Lower lobe of right lung (tissue), 2 donors: ENCODE results near the gene CR1. TPM values are rescaled to one million over a fixed set of nuclear protein-coding genes. Genes with fewer than 3 reads are reported as not detected.

Experiments used
- ATAC-seq, 2 donors: fragments of 200-7000 bp; cut with Tn5 transposase; one replicate each; pipeline ENCODE4 v1.9.1; 2020 to 2022; ENCODE audit warnings: mild to moderate bottlenecking in 2 of 2, moderate library complexity in 2 of 2
- DNase-seq: peaks from one replicate; pipeline ENCODE4 v3.0.0-alpha.2; 2020
- H3K27ac ChIP-seq: fragments of 200-600 bp; one replicate; pipeline ENCODE4 v1.8.0; 2022
- H3K27me3 ChIP-seq: fragments of 200-600 bp; one replicate; pipeline ENCODE4 v1.8.0; 2022; ENCODE audit warnings: low read depth
- H3K36me3 ChIP-seq: fragments of 200-600 bp; one replicate; pipeline ENCODE4 v1.8.0; 2022; ENCODE audit warnings: mild to moderate bottlenecking
- H3K4me1 ChIP-seq: fragments of 200-600 bp; one replicate; pipeline ENCODE4 v1.8.0; 2022
- H3K4me3 ChIP-seq: fragments of 200-600 bp; one replicate; pipeline ENCODE4 v1.8.0; 2022; ENCODE audit warnings: mild to moderate bottlenecking
- H3K9me3 ChIP-seq: fragments of 200-600 bp; one replicate; pipeline ENCODE4 v1.8.0; 2022
- intact Hi-C: fragments of 100-400 bp; cut with DNase I; formaldehyde crosslinking; loops from one replicate; pipeline ENCODE4 v1.11.0; 2022
- total RNA-seq: library from RNA; stranded (reverse); fragmentation: NEBNext Ultra II Directional; extraction: Animal tissue kit (Norgen Biotek cat#: 25700); gene quantifications from one replicate; pipeline ENCODE4 v1.2.1, GENCODE V29; 2021
- TF ChIP-seq, protein P1 (sequence below): fragments of 200-600 bp; IDR thresholded peaks from one replicate; pipeline ENCODE4 v1.8.0; 2022; ENCODE audit warnings: antibody characterized with exemption, mild to moderate bottlenecking
- donor health status: DM: no; HTN: yes; CAD: no; lungs with severe emphysema.

CR1 gene
- total RNA-seq, 1 donor from 2014 or later: 21.5 TPM

DNA sequence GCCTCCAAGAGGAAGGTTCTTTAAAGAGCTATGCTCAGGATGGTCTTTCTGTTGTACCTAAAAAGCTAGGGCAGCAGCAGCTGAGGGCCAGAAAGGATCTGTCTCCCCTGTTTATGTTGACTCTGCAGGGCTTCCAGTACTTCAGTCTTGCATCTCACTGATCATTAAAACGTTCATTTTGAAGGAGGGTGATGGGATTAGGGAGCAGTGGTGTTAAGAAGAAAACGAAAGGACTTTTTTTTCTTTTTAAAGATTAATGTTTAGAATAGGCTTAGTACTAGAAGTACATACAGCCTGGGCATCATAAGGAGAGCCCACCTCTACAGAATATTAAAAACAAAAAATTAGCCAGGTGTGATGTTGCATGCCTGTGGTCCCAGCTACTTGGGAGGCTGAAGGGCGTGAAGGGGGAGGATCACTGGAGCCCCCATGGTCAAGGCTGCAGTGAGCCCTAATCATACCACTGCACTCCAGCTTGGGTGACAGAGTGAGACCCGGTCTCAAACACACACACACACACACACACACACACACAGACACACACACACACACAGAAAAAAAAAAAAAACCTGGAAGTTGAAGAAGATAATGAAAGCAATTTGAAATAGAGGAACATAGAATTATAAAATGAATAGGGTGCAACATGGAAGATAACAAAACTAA, 151.8 kb downstream of the CR1 start:
- no peak for DNase-seq
- H3K27me3 ChIP-seq: no peaks in the 10 kb centered on the region
- TF ChIP-seq, protein P1, sequence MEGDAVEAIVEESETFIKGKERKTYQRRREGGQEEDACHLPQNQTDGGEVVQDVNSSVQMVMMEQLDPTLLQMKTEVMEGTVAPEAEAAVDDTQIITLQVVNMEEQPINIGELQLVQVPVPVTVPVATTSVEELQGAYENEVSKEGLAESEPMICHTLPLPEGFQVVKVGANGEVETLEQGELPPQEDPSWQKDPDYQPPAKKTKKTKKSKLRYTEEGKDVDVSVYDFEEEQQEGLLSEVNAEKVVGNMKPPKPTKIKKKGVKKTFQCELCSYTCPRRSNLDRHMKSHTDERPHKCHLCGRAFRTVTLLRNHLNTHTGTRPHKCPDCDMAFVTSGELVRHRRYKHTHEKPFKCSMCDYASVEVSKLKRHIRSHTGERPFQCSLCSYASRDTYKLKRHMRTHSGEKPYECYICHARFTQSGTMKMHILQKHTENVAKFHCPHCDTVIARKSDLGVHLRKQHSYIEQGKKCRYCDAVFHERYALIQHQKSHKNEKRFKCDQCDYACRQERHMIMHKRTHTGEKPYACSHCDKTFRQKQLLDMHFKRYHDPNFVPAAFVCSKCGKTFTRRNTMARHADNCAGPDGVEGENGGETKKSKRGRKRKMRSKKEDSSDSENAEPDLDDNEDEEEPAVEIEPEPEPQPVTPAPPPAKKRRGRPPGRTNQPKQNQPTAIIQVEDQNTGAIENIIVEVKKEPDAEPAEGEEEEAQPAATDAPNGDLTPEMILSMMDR: no peak
- no peak for ATAC-seq
- H3K36me3 ChIP-seq: no peaks in the 10 kb centered on the region
- no peaks in the 10 kb centered on the region for H3K9me3 ChIP-seq
- no peak overlapping the region for H3K27ac ChIP-seq
- H3K4me3 ChIP-seq: no peak overlapping the region
- peaks cover 7% of the 10 kb centered on the region for H3K4me1 ChIP-seq
- intact Hi-C loops: no loop called here

DNA sequence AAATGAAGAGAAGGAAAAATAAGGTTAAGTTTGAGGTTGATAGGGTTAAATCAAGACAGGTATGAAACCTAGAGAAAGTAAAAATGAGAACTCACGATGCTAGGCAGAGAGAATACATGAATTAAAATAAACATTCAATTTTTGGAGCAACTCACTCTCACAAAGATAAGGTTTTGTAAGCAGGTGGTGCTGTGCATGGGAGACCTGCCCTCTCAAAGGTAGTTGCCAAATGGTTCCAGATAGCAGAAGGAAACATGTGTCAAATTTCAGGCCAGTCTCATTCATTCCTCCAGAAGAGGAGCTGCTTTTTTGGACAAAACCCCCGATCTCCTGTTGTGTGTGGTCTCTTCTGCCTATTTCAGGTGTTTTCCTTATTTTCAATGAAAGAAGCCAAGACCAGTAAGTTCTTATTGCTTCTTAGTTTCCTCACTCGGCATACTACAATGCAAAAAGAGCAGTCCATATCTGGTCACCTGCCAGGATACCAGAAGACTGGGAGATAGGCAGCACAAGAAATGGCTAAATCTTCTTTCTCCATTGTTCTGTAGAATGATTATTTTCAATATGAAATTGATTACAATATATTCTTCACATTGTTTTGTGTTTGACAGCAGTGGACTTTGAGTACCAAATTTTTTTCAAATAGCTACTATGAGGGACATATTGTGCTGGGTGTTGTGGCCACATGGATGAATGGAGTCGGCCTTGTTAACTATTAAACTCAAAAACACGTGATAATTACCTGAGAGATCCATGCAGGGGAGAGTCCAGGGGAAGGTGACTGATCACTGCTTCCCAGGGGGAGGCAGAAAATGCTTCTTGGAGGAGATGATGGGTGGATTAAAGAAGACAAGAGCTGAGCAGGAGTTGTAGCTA, 152.6 kb downstream of the CR1 start:
- peaks cover 7% of the 10 kb centered on the region for H3K4me1 ChIP-seq
- no peak overlapping the region for H3K27ac ChIP-seq
- no peaks in the 10 kb centered on the region for H3K9me3 ChIP-seq
- H3K4me3 ChIP-seq: no peak overlapping the region
- H3K36me3 ChIP-seq: no peaks in the 10 kb centered on the region
- intact Hi-C loops: no loop called here
- ATAC-seq (no peak), DNase-seq (no peak)
- H3K27me3 ChIP-seq: no peaks in the 10 kb centered on the region
- TF ChIP-seq, protein P1: no peak

DNA sequence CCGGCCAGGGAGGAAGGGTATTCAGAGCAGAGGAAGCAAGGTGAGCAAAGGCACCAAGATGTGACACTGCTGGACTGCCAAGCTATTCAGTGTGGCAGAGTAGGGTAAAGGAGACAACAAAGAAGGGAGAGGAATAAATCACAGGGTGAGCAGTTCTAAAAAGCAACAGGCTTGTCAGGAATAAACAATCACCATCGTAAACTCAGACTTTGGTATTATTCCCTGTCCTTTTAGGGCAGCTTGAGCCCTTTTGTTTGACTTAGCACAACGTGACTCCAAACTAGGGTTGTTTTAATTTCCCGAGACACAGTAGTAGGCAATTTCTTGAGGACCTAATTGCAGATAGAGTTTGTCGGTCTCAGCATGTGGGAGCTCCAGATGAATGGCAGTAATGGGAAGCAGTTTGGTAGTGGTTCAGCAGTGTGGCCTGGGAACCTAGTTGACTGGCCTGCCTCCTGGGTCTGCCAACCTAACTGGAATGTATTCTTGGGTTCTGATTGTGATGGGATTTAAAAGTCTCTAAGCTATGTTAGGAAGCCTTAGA, 153.3 kb downstream of the CR1 start:
- peaks cover 4% of the 10 kb centered on the region for H3K4me1 ChIP-seq
- intact Hi-C loops: no loop called here
- H3K27me3 ChIP-seq: no peaks in the 10 kb centered on the region
- H3K27ac ChIP-seq: no peak overlapping the region
- H3K9me3 ChIP-seq: no peaks in the 10 kb centered on the region
- H3K36me3 ChIP-seq: no peaks in the 10 kb centered on the region
- DNase-seq (no peak), ATAC-seq (no peak)
- TF ChIP-seq, protein P1: no peak
- H3K4me3 ChIP-seq: no peak overlapping the region

DNA sequence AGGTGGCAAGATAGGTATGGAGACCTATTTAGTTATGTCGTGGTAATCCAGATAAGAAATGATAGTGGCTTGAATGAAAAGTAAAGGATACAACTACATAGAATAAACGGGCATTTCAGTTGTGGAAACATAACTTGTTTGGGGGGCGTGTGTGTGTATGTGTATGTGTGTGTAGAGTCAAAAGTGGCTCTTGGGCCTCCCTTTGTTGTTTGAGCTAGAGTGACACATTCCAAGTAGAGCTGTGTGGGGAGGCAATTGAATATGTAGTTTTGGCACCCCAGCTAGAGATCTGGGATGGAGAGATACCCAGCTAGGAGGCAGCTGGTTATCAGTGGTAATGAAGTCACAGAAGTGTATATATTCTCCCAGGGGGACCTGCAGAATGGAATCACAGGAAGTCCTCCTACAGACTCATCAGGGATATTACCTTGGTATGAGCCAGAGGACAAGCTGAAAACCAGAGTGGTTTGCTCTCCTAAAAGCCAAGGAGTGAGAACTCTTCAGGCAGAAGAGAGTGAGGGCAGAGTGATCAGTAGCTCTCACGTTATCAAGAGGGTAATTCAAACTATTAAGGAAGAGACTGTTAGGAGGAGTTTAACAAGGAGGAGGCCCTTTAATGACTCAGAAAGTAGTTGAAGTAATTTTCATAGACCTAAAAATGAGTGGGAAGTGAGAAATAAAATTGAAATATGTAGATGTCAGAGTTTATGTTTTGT, 154.1 kb downstream of the CR1 start:
- Histone ChIP-seq H3K27me3 (no peaks in the 10 kb centered on the region), H3K4me1 (no peaks in the 10 kb centered on the region), H3K4me3 (no peak overlapping the region), H3K27ac (no peak overlapping the region), H3K9me3 (no peaks in the 10 kb centered on the region), H3K36me3 (no peaks in the 10 kb centered on the region)
- intact Hi-C loops: no loop called here
- no peak for DNase-seq
- TF ChIP-seq, protein P1: no peak
- no peak for ATAC-seq

DNA sequence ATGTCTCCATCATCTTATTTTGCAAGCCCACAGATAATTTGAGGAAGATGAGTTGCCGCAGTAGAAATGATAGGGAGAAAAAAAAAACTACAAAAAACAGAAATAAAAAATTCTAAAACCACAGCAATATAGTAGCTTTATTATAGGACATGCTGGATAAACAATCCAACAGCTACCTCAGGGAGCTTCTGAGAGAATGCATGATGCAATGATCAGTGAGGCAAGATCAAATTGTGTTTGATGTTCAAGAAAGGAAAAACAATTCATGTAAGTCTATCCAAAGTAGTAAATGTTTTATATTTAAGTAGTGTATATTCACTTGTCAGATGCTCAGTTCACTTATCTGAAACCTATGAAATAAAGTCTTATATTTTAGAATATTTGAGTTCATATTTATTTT, 155.6 kb downstream of the CR1 start:
- H3K36me3 ChIP-seq: no peaks in the 10 kb centered on the region
- H3K4me3 ChIP-seq: no peak overlapping the region
- no peaks in the 10 kb centered on the region for H3K27me3 ChIP-seq
- ATAC-seq: no peak
- no peaks in the 10 kb centered on the region for H3K4me1 ChIP-seq
- no peaks in the 10 kb centered on the region for H3K9me3 ChIP-seq
- no peak for DNase-seq
- intact Hi-C loops: no loop called here
- no peak overlapping the region for H3K27ac ChIP-seq
- TF ChIP-seq, protein P1: no peak
